Testis (tissue), 2 donors: ENCODE results near the gene ST8SIA3.

Experiments used
- CTCF ChIP-seq, 3 experiments: fragments of 450-650 bp in 2 of 3; fragments of 200-600 bp in 1 of 3; sonication (generic) in 1 of 3; IDR thresholded peaks; one replicate each; pipeline ENCODE4 v1.5.1; 2016 to 2019; ENCODE audit warnings: antibody characterized with exemption in 3 of 3, mild to moderate bottlenecking in 2 of 3, moderate library complexity in 1 of 3
- POLR2A ChIP-seq: fragments of 450-650 bp; IDR thresholded peaks from one replicate; pipeline ENCODE4 v1.6.1; 2017; ENCODE audit warnings: antibody characterized with exemption, mild to moderate bottlenecking, moderate library complexity

GRCh38 chr18:57389271-57389670 is 36.9 kb downstream of the ST8SIA3 start:
- TF ChIP-seq CTCF (IDR thresholded peaks at IDR 0.05) (no peak), POLR2A (no peak)
